Nephron (organoid): ENCODE results near the gene LCN15.
"Not testable (repeated sequence)": the region's sequence is repeated elsewhere in the genome, so short reads cannot be mapped to it uniquely, and the experiment has no call there.

Source experiments
- H3K27ac Mint-ChIP-seq, 3 experiments: 2 replicates each; pipeline ENCODE4 v1.8.0; 2020; ENCODE audit warnings: mixed read lengths in 3 of 3, mild to moderate bottlenecking in 2 of 3, moderate library complexity in 1 of 3
- H3K27me3 Mint-ChIP-seq: 2 replicates; pipeline ENCODE4 v1.8.0; 2021; ENCODE audit warnings: low read depth, mild to moderate bottlenecking, moderate library complexity, mixed read lengths
- H3K36me3 Mint-ChIP-seq: 2 replicates; pipeline ENCODE4 v1.8.0; 2020; ENCODE audit warnings: low read depth, mixed read lengths
- H3K4me1 Mint-ChIP-seq: 2 replicates; pipeline ENCODE4 v1.8.0; 2020; ENCODE audit warnings: mixed read lengths
- H3K4me3 Mint-ChIP-seq, 3 experiments: 2 replicates each; pipeline ENCODE4 v1.8.0; 2020; ENCODE audit warnings: mild to moderate bottlenecking in 3 of 3, mixed read lengths in 3 of 3, moderate library complexity in 2 of 3
- H3K9me3 Mint-ChIP-seq: 2 replicates; pipeline ENCODE4 v1.8.0; 2020; ENCODE audit warnings: mixed read lengths
- CTCF ChIP-seq, 3 experiments: fragments of 200-600 bp; sonication (generic); IDR thresholded peaks; one replicate each; pipeline ENCODE4 v1.5.0; 2021; ENCODE audit warnings: antibody characterized with exemption in 3 of 3; ENCODE audit not compliant: unreplicated experiment in 3 of 3

Gene LCN15

GRCh38 chr9:136806067-136806466 is 41.7 kb upstream of the LCN15 start:
- peaks cover 15% of the 10 kb centered on the region for H3K27me3 Mint-ChIP-seq
- H3K36me3 Mint-ChIP-seq, result peaks cover 14% of the 10 kb centered on the region
- no peak for TF ChIP-seq CTCF (IDR thresholded peaks at IDR 0.05; ENCODE audit: unreplicated experiment in 3 of 3)
- no peak overlapping the region for H3K27ac Mint-ChIP-seq
- H3K9me3 Mint-ChIP-seq, result no peaks in the 10 kb centered on the region
- H3K4me1 Mint-ChIP-seq, result peaks cover 22% of the 10 kb centered on the region
- peak overlapping the region; percentile 88 to 90 (median 90) for H3K4me3 Mint-ChIP-seq

- H3K27me3 Mint-ChIP-seq, result peaks cover 23% of the 10 kb centered on the region
Observed at GRCh38 chr9:136805207-136805740, 41.0 kb upstream of the LCN15 start.

GRCh38 chr9:136804509-136805206 is 40.3 kb upstream of the LCN15 start:
- Mint-ChIP-seq H3K9me3 (no peaks in the 10 kb centered on the region), H3K4me1 (peaks cover 23% of the 10 kb centered on the region), H3K36me3 (peaks cover 4% of the 10 kb centered on the region)

More at GRCh38 chr9:136805207-136805740, 41.0 kb upstream of the LCN15 start:
- peak overlapping the region; percentile 60 to 73 (median 73) for H3K4me3 Mint-ChIP-seq
- TF ChIP-seq CTCF (IDR thresholded peaks at IDR 0.05; ENCODE audit: unreplicated experiment in 3 of 3), result no peak
- peaks cover 26% of the 10 kb centered on the region for H3K4me1 Mint-ChIP-seq
- peaks cover 10% of the 10 kb centered on the region for H3K36me3 Mint-ChIP-seq
- H3K27ac Mint-ChIP-seq, result peak overlapping the region in 1 of 3 experiments; percentile 53
- H3K9me3 Mint-ChIP-seq, result no peaks in the 10 kb centered on the region

GRCh38 chr9:136803551-136804508 is 39.5 kb upstream of the LCN15 start:
- Mint-ChIP-seq H3K4me1 (peaks cover 15% of the 10 kb centered on the region), H3K27me3 (peaks cover 26% of the 10 kb centered on the region), H3K27ac (peak overlapping the region in 1 of 3 experiments; percentile 41), H3K36me3 (peaks cover 4% of the 10 kb centered on the region), H3K4me3 (peak overlapping the region; percentile 41 to 62 (median 61)), H3K9me3 (no peaks in the 10 kb centered on the region)
- TF ChIP-seq CTCF (IDR thresholded peaks at IDR 0.05; ENCODE audit: unreplicated experiment in 3 of 3), result no peak

More at GRCh38 chr9:136804509-136805206, 40.3 kb upstream of the LCN15 start:
- peaks cover 26% of the 10 kb centered on the region for H3K27me3 Mint-ChIP-seq
- peak overlapping the region; percentile 41 to 62 (median 57) for H3K4me3 Mint-ChIP-seq
- no peak overlapping the region for H3K27ac Mint-ChIP-seq
- no peak for TF ChIP-seq CTCF (IDR thresholded peaks at IDR 0.05; ENCODE audit: unreplicated experiment in 3 of 3)

- not testable (repeated sequence) for H3K36me3 Mint-ChIP-seq, H3K9me3 Mint-ChIP-seq, H3K27ac Mint-ChIP-seq
- peaks cover 13% of the 10 kb centered on the region for H3K4me1 Mint-ChIP-seq
- peak overlapping the region in 1 of 3 experiments; percentile 41 for H3K4me3 Mint-ChIP-seq
- peaks cover 26% of the 10 kb centered on the region for H3K27me3 Mint-ChIP-seq
Observed at GRCh38 chr9:136803009-136803550, 38.8 kb upstream of the LCN15 start.

GRCh38 chr9:136802321-136802720 is 38.0 kb upstream of the LCN15 start:
- peaks cover 14% of the 10 kb centered on the region for H3K4me1 Mint-ChIP-seq
- TF ChIP-seq CTCF (IDR thresholded peaks at IDR 0.05; ENCODE audit: unreplicated experiment in 3 of 3), result no peak
- H3K27me3 Mint-ChIP-seq, result peaks cover 26% of the 10 kb centered on the region
- no peaks in the 10 kb centered on the region for H3K9me3 Mint-ChIP-seq
- peaks cover 4% of the 10 kb centered on the region for H3K36me3 Mint-ChIP-seq
- peak overlapping the region; percentile 13 to 61 (median 43) for H3K4me3 Mint-ChIP-seq
- H3K27ac Mint-ChIP-seq, result no peak overlapping the region
